IMR-90 (cell line): Measurements from ENCODE around the gene ZBTB8B. TPM values are rescaled to one million over a fixed set of nuclear protein-coding genes. Genes with fewer than 3 reads are reported as not detected.

Source experiments
- ATAC-seq: fragments of 200-7000 bp; cut with Tn5 transposase; 2 replicates; pipeline ENCODE4 v1.9.1; 2020; ENCODE audit warnings: low read depth, mild to moderate bottlenecking, moderate library complexity
- BruUV-seq: library from RNA; stranded (reverse); fragments of 400-500 nt; replicated peaks from 2 replicates; lab custom pipeline; 2021; lab: Mats Ljungman, UMichigan
- CTCF ChIA-PET: fragments of 300-600 bp; formaldehyde crosslinking; extraction: SDS; loops from one replicate; lab custom pipeline; 2021; ENCODE audit warnings: antibody characterized with exemption; lab: Yijun Ruan, JAX
- POLR2A ChIA-PET: fragments of 300-600 bp; sonication (Branson Sonifier 250); formaldehyde crosslinking; loops from one replicate; lab custom pipeline; 2022; ENCODE audit warnings: antibody characterized with exemption; ENCODE audit not compliant: unreplicated experiment; lab: Charles Lee
- DNase-seq: peaks from one replicate; pipeline ENCODE4 v3.0.0; 2013
- H2AFZ ChIP-seq: replicated peaks from 2 replicates; pipeline ENCODE3; 2013; ENCODE audit warnings: low read length, mild to moderate bottlenecking; ENCODE audit not compliant: poor library complexity
- H2AK5ac ChIP-seq: 2 replicates; pipeline ENCODE4 v1.6.1; 2013; ENCODE audit warnings: low read depth, low read length, inconsistent platforms
- H2AK9ac ChIP-seq: replicated peaks from 2 replicates; pipeline ENCODE3; 2013; ENCODE audit warnings: mild to moderate bottlenecking, low read depth, low read length, moderate library complexity; ENCODE audit not compliant: poor library complexity
- H2BK120ac ChIP-seq: 2 replicates; pipeline ENCODE4 v1.6.1; 2013; ENCODE audit warnings: low read depth, low read length, inconsistent platforms
- H2BK15ac ChIP-seq: 3 replicates; pipeline ENCODE4 v1.6.1; 2013; ENCODE audit warnings: low read depth, low read length, inconsistent platforms
- H2BK20ac ChIP-seq: 2 replicates; pipeline ENCODE4 v1.6.1; 2013; ENCODE audit warnings: low read depth, mild to moderate bottlenecking, inconsistent platforms, low read length, moderate library complexity
- H2BK5ac ChIP-seq: 2 replicates; pipeline ENCODE4 v1.6.1; 2013; ENCODE audit warnings: mild to moderate bottlenecking, low read depth, low read length, inconsistent platforms; ENCODE audit not compliant: poor library complexity, severe bottlenecking
- H3K14ac ChIP-seq: replicated peaks from 2 replicates; pipeline ENCODE4 v1.6.1; 2013; ENCODE audit warnings: low read depth, low read length, inconsistent platforms
- H3K18ac ChIP-seq: 2 replicates; pipeline ENCODE4 v1.6.1; 2013; ENCODE audit warnings: low read depth, low read length, control low read depth
- H3K23ac ChIP-seq: 2 replicates; pipeline ENCODE4 v1.6.1; 2013; ENCODE audit warnings: low read depth, low read length, inconsistent platforms
- H3K27ac ChIP-seq: 2 replicates; pipeline ENCODE4 v1.5.1; 2013; ENCODE audit warnings: mild to moderate bottlenecking, control low read depth, low read length; ENCODE audit not compliant: insufficient read depth
- H3K27me3 ChIP-seq: 2 replicates; pipeline ENCODE4 v1.6.1; 2013; ENCODE audit warnings: low read length; ENCODE audit not compliant: control insufficient read depth, insufficient read depth
- H3K36me3 ChIP-seq: 2 replicates; pipeline ENCODE4 v1.6.1; 2013; ENCODE audit warnings: low read length, mixed read lengths; ENCODE audit not compliant: control insufficient read depth, insufficient read depth
- H3K4ac ChIP-seq: 2 replicates; pipeline ENCODE4 v1.6.1; 2013; ENCODE audit warnings: low read depth, low read length, inconsistent platforms
- H3K4me1 ChIP-seq: 2 replicates; pipeline ENCODE4 v1.6.1; 2013; ENCODE audit warnings: low read length, mixed read lengths; ENCODE audit not compliant: control insufficient read depth, insufficient read depth
- H3K4me2 ChIP-seq: 2 replicates; pipeline ENCODE4 v1.6.1; 2013; ENCODE audit warnings: low read depth, mild to moderate bottlenecking, control low read depth, low read length, moderate library complexity
- H3K4me3 ChIP-seq: 2 replicates; pipeline ENCODE4 v1.5.1; 2013; ENCODE audit warnings: low read depth, mild to moderate bottlenecking, control low read depth, low read length, moderate library complexity; ENCODE audit not compliant: insufficient read depth
- H3K56ac ChIP-seq: 2 replicates; pipeline ENCODE4 v1.6.1; 2013; ENCODE audit warnings: low read length, inconsistent platforms; ENCODE audit not compliant: insufficient read depth; ENCODE audit errors: extremely low read depth
- H3K79me1 ChIP-seq, 2 experiments: 2 replicates each; pipeline ENCODE4 v1.6.1; 2013; ENCODE audit warnings: low read length in 2 of 2, inconsistent platforms in 1 of 2, low read depth in 1 of 2
- H3K9ac ChIP-seq: 2 replicates; pipeline ENCODE4 v1.6.1; 2013; ENCODE audit warnings: low read depth, low read length, control low read depth
- H3K9me1 ChIP-seq: 2 replicates; pipeline ENCODE4 v1.6.1; 2013; ENCODE audit warnings: low read length, inconsistent platforms; ENCODE audit not compliant: insufficient read depth
- H3K9me3 ChIP-seq: 2 replicates; pipeline ENCODE4 v1.6.1; 2013; ENCODE audit warnings: low read length; ENCODE audit not compliant: control insufficient read depth, insufficient read depth
- H4K20me1 ChIP-seq: 2 replicates; pipeline ENCODE4 v1.6.1; 2013; ENCODE audit warnings: low read length, inconsistent platforms; ENCODE audit not compliant: insufficient read depth
- H4K5ac ChIP-seq: 2 replicates; pipeline ENCODE4 v1.6.1; 2013; ENCODE audit warnings: mild to moderate bottlenecking, low read depth, low read length, control low read depth
- H4K8ac ChIP-seq, 2 experiments: 2 replicates each; pipeline ENCODE4 v1.6.1; 2013; ENCODE audit warnings: low read depth in 2 of 2, low read length in 2 of 2, control low read depth in 1 of 2, inconsistent platforms in 1 of 2
- H4K91ac ChIP-seq: 2 replicates; pipeline ENCODE4 v1.6.1; 2013; ENCODE audit warnings: low read depth, low read length, inconsistent platforms; ENCODE audit not compliant: insufficient read depth
- BHLHE40 ChIP-seq: fragments of 150-350 bp; IDR thresholded peaks from 2 replicates; pipeline ENCODE4 v1.6.1; 2016; ENCODE audit warnings: mild to moderate bottlenecking, low read depth, low read length
- CTCF ChIP-seq: conservative IDR thresholded peaks from 2 replicates; pipeline ENCODE4 v1.5.1; 2012; ENCODE audit warnings: mild to moderate bottlenecking, low read depth, low read length, improper control_type of control experiment
- ELK1 ChIP-seq: fragments of 150-350 bp; IDR thresholded peaks from 2 replicates; pipeline ENCODE4 v1.6.1; 2016; ENCODE audit warnings: low read depth, mild to moderate bottlenecking, low read length, moderate library complexity, borderline replicate concordance
- FOS ChIP-seq: fragments of 150-350 bp; IDR thresholded peaks from 2 replicates; pipeline ENCODE4 v1.6.1; 2016; ENCODE audit warnings: low read depth, low read length
- MXI1 ChIP-seq: IDR thresholded peaks from 2 replicates; pipeline ENCODE4 v1.6.1; 2012; ENCODE audit warnings: low read depth, mild to moderate bottlenecking, low read length, moderate library complexity, borderline replicate concordance
- NFE2L2 ChIP-seq: fragments of 150-350 bp; IDR thresholded peaks from 2 replicates; pipeline ENCODE4 v1.6.1; 2016; ENCODE audit warnings: low read depth, mild to moderate bottlenecking, low read length
- POLR2A ChIP-seq: IDR thresholded peaks from 2 replicates; pipeline ENCODE4 v1.6.1; 2012; ENCODE audit warnings: mild to moderate bottlenecking, low read depth, low read length
- RFX5 ChIP-seq: IDR thresholded peaks from 2 replicates; pipeline ENCODE4 v1.8.0; 2012; ENCODE audit warnings: low read depth, mild to moderate bottlenecking, low read length, moderate library complexity
- WGBS, 2 experiments: methylation state at CpG; one replicate each; pipeline versions ENCODE4 v1.1.5 to v1.1.7; 2013; ENCODE audit warnings: missing lambda C conversion rate in 2 of 2; ENCODE audit not compliant: insufficient read length in 1 of 2; ENCODE audit errors: extremely low coverage in 2 of 2; 5-methylcytosine and 5-hydroxymethylcytosine counted together
- dilution Hi-C: fragments of 300-500 bp; cut with HindIII; formaldehyde crosslinking; loops from one replicate; pipeline ENCODE4 v1.14.3; 2018; ENCODE audit warnings: low sequenced_read_pairs; ENCODE audit not compliant: unreplicated experiment
- in situ Hi-C: fragments of 300-500 bp; cut with MboI; formaldehyde crosslinking; loops from 3 replicates; pipeline ENCODE4 v1.14.3; 2019; ENCODE audit warnings: low sequenced_read_pairs, inconsistent platforms, mixed read lengths
- intact Hi-C: fragments of 100-400 bp; cut with micrococcal nuclease; formaldehyde crosslinking; loops from 2 replicates; pipeline ENCODE4 v1.10.0; 2022
- polyA plus RNA-seq, 3 experiments: library from polyadenylated mRNA; depleted of rRNA; stranded (reverse); fragments of >200 nt; gene quantifications; 2 replicates each; pipeline ENCODE4 v1.2.3, GENCODE V29; 2012; ENCODE audit warnings: low replicate concordance in 1 of 3
- total RNA-seq: library from RNA; depleted of rRNA; stranded (reverse); fragments of >200 nt; gene quantifications from 2 replicates; pipeline ENCODE4 v1.2.3, GENCODE V29; 2012

ZBTB8B gene
- total and polyA plus RNA-seq, 2 of the 4 experiments (the other 2 are of a cell fraction) = not detected

- no peak for TF ChIP-seq ELK1
Observed at GRCh38 chr1:32500387-32501209, 35.7 kb downstream of the ZBTB8B start (continued).

GRCh38 chr1:32501865-32502264 is 37.0 kb downstream of the ZBTB8B start:
- Histone ChIP-seq H2BK5ac (no peak overlapping the region), H3K36me3 (no peaks in the 10 kb centered on the region), H3K79me1 (no peaks in the 10 kb centered on the region), H3K4me1 (no peaks in the 10 kb centered on the region), H3K9me3 (no peaks in the 10 kb centered on the region), H2AK9ac (no peak overlapping the region), H3K14ac (no peak overlapping the region), H3K9ac (no peak overlapping the region), H2BK15ac (no peak overlapping the region), H2BK20ac (no peak overlapping the region), H3K4me2 (no peak overlapping the region), H3K27me3 (no peaks in the 10 kb centered on the region), H3K4ac (no peak overlapping the region), H3K23ac (no peak overlapping the region), H4K5ac (no peak overlapping the region), H2AK5ac (no peak overlapping the region), H4K91ac (no peak overlapping the region), H2AFZ (no peak overlapping the region), H3K27ac (no peak overlapping the region), H3K4me3 (no peak overlapping the region), H4K8ac (no peak overlapping the region), H3K56ac (no peak overlapping the region), H4K20me1 (no peaks in the 10 kb centered on the region; the same call in 1 of the 2 replicates), H3K9me1 (no peaks in the 10 kb centered on the region), H2BK120ac (no peak overlapping the region), H3K18ac (no peak overlapping the region)
- ATAC-seq (no peak), DNase-seq (no peak)
- in situ Hi-C loops = no loop called here
- BruUV-seq = no TSS peak
- TF ChIP-seq RFX5 (no peak), NFE2L2 (no peak), FOS (no peak), CTCF (no peak), POLR2A (no peak), MXI1 (no peak), BHLHE40 (no peak)
- POLR2A ChIA-PET = no interaction called here
- intact Hi-C loops = no loop called here
- no CpG with 5 or more reads among the region's 9 CpGs for WGBS, 2 experiments
- CTCF ChIA-PET = no interaction called here
- dilution Hi-C loops = no loop called here
